Islet of Langerhans (tissue), 1 donor: ENCODE results near the gene CSTPP1.

Source experiments
- FAIRE-seq: peaks from one replicate; lab custom pipeline; 2011; peaks lifted over from hg19 to GRCh38; lab: Jason Lieb, UNC

CSTPP1 gene

DNA sequence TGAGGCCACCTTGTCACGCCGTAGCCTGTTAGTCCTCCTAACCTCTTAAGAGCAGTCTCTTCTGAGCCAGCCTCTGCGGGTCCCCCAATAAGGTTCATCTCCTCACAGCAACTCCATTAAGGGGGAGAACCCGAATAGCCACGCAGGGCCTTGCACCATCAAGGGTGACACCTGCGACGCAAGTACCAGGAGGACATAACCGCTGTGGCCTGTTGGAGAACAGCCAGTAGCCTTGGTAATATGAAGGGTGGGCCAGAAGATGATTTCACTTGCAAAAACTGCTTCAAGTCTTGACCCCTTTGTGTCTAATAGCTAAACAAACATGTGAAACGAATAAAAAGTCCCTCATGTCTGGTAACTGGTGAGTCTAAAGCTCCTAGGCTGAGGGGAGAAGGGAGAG is 225.3 kb downstream of the CSTPP1 start:
- no peak for FAIRE-seq

DNA sequence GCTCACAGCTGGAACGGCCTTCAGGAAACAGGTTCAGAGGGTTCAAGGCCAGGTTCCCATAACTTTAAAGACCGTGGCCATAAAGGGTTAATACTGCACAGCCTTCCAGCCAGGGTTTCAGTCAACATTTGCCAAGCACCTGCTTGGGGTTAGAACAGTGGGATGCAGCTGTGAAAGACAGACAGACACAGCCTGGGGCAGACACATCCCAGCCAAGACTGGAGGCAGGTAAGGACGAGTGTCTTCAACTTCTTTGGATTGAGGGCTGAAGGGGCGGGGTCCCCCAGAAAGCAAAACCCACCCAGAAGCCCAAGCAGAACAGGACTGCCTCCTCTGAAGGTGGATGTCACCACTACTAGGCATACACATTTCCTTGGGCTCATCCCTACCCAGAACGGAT is 225.9 kb downstream of the CSTPP1 start:
- no peak for FAIRE-seq

DNA sequence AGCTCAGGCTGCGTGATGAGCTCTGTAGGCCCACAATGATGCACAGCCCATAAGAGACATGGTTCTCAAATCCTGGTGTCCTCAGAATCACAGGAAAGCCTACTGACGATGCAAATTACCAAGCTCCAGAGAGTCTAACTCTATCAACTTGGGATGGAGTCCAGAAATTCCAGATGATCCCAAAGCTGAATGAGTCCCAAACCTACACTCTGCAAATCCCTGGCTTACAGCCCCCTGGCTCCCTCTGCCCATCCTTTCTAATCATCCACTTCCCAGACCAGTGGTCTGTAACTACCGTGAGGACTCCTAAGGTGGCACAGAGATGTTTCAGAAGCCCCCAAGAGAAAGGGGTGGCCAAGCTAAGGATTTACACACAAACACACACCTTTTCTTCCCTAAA is 226.6 kb downstream of the CSTPP1 start:
- no peak for FAIRE-seq

- no peak for FAIRE-seq
Measured at GRCh38 chr11:47163898-47164297, 227.3 kb downstream of the CSTPP1 start.

- FAIRE-seq, result no peak
Measured at GRCh38 chr11:47164321-47164720, 227.8 kb downstream of the CSTPP1 start.

GRCh38 chr11:47165253-47165840 is 228.8 kb downstream of the CSTPP1 start:
- FAIRE-seq, result no peak

DNA sequence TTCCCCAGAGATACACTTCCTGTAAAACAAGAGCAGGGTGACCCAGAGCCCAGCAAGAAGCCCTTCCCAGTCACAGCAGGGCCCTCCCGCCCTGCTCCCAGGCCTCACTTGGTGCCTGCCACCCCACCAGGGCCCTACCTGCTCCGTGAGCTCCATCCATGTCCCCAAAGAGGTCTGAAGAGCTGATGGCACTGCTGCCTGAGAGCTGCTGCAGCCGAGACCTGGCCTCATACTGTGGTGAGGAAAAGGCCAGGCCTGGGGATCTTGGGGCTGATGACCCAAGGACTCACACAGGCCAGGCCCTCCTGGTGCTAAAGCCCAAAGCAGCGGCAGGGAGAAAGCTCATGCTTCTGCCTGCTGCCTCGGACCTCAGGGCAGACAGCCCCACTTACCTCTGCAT is 229.8 kb downstream of the CSTPP1 start:
- no peak for FAIRE-seq

DNA sequence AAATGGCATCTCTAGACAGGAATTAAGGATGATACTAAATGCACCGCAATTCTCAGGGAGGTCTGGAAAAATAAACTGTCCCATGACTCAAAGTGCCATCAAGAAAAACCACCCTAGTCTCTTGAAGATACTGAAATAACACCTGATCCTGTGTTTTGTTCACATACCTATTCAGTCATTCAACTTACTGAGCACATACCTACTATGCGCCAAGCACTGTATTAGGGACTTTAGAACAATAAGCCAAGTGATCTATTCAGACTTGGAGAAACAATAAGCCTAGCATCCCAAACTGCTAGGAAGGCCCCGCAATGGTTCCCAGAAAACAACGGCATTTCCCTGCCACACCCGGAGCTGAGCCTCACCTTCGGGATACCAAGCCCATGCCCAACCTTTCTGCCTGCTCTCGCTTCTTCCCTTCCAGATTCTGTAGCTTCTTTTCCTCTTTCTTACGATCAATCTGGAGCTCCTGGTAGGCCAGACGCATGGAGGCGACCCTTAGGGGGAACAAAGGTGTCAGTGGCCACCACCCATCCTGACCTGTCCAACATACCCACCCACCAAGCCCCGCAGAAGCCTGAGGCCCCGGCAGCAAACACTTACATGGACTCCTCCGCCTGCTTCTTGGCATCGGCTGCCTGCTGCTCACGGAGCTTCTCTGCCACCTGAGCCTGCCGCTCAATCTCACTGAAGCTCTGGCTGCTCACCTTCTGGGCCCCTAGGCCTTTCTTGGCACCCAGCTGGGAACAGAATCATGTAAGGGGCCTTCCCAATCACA is 234.7 kb downstream of the CSTPP1 start:
- FAIRE-seq, result no peak

DNA sequence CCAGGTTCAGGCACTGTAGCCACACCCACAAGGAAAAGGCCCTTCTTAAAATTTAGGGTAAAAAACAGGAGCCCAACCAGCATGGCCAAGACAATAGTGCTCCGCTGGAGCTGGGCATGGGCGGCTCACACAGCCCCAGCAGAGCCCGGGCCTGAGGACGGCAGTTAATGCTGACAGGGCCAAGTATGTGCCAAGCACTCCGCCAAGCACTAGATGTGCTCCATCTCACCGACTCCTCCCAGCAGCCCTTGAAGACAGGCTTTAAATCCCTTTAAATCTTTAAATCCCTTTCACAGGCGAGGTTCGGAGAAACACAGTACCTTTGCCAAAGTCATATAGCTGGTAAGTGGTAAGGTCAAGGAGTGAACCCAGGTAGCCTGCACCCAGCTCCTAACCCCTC is 235.3 kb downstream of the CSTPP1 start:
- no peak for FAIRE-seq

DNA sequence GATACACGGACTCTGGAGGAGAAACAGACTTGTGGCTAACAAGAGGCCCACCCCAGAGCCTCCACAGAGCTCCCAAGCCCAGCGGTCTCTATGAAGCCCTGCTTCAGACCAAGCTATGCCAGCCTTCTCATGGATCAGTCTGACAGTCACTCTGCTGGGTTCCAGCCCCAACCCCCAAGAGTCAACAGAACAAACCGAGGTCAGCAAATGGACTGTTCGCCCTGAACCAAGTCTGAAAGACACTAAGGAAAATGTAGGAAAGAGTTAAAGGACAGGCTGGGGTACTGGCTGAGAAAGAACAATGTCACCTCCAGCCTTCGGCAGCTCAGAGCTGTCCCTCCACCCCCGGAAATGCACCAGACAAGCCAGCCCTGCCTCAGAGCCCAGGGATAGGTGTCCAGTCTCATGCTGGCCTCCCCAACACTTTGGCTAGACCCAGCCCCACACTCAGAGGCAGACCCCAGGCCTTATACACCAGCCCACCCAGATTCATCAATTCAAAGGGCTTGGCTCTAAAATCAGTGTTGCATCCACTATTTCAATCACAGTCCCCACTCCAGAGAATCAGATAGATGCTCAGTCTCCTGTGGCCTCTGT is 236.3 kb downstream of the CSTPP1 start:
- FAIRE-seq, result no peak

DNA sequence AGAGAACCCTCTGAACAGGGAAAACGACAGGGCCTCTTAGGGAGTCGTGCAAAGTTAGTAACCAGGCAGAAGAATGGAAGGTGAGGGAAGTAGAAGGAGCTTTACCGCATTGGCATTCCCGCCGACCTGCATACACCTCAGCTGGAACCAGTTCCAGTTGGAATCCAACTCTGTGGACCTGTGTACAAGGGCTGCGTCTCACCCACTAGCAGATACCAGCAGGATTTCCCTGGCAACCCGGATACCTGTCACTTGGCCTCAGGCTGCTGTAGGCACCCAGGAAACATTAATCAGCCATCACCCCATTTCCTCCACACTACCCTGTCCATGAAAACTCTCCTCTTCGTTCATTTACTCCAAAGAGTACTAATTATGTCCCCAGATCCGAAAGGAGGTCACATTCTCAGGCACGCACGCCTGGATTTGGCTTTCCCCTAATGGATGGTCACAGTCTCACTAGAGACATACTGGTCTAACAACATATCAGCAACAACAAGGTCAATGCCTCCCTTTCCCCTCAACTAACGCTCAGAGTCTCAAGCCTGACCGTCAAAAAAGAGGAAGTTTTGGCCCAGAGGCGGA is 239.3 kb downstream of the CSTPP1 start:
- FAIRE-seq, result no peak

DNA sequence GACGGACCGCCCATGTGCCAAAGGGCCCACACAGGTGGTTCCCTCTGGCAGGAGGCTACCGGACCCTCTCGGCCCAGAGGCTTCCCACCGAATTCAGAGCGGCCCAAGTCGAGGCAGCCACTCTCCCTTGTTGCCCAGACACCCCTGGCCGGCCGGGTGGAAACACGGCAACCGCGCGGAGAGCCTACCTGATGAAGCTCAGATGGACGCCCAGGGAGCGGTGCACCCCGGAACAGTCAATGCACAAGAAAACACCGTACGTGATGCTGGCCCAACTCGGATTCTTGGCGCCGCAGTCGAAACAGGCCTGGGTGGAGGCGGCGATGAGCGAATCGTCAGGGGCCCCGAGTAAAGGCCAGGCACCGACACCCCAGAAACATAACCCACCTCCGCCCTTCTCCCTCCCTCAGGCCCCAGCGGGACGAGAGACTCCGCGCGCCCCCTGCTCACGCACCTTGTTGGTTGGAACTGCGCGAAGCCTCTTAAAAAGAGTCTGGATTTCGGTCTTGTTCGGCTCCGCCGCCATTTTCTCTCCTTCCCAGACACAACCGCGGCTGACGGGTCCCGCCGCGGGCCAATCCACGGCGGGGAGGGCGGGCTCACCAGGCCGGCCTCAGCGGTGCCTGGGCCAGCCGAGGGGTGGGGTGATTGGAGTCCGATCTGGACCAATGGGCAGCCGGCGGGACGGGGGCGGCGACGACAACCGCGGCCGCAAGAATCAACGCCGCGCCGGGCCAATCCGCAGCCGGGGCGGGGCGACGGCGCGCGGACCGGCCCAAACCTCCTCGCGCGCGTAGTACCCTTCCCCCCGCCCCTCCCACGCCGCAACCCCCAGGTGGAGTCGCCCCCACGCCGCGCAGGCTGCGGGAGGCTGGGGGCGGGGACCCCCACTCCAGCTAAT is 240.0 kb downstream of the CSTPP1 start, which contains the start of gene ARFGAP2:
Gene ARFGAP2, minus strand, starts transcription at position 552 of the 901 bp plus-strand sequence. Its CDS starts 26 bp downstream, at position 526.
- no peak for FAIRE-seq

- no peak for FAIRE-seq
Measured at GRCh38 chr11:47177229-47177845, 240.8 kb downstream of the CSTPP1 start.

- FAIRE-seq, result no peak
Measured at GRCh38 chr11:47177846-47178245, 241.3 kb downstream of the CSTPP1 start.

DNA sequence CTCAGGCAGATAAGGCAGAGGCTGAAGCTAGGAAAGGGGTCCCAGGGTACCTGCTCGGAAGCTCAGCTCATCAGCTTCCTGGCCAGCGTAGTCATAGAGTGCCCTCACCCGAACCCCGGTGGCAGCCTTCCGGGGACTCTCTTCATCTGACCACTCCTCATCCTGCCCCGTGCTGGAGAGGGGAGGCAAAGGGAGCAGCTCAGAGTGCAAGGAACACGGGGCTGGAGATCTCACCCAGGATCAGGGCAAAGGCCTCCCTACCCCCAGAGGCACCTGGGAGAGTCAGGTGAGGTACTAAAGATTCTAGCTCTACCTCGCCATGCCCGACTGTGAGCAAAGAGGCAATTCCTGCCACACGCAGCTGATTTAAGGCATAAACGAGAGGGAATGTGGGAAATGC is 241.8 kb downstream of the CSTPP1 start:
- no peak for FAIRE-seq

DNA sequence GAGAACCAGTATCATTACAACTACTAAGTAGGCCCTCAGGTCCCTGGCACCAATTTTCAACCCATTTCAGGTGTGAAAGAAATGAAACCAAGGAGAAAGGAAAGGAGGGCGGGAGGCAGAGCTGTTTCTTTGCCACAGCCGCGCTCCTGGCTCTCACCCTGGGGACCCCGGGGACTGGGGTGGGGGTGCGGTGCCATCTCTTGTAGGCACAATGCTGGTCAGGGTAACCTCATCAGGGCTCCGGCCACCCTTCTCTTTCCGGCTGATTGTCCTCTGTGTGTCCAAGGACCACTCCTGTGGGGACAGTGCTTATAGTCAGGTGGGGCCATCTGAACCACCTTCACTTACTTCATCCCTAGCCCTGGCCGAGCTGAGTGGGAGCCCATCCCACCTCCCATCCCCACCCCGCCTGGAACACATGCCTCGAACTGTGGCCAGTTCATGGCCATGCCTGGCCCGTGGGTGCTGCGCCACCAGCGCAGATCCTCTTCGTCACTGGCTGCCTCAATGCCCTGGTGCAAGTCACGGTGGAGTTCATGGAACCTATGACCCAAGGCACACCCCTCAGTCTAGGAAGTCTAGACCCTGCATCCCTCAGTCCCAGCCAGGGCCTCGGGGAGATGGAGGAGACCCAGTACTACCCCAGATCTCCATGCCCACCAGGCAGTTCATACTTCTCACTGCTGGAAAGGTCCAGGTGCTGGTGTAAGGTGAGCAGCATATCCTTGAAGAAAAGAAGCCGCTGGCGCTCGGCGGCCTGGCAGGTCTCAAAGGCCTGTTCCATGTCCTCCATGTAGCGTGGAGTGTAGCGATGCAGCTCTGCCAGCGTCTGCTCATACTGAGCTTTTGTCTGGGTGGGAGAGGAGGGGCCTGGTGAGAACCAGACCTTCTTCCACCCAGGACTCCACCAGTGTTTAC is 242.4 kb downstream of the CSTPP1 start:
- no peak for FAIRE-seq

- FAIRE-seq, result no peak
Measured at GRCh38 chr11:47179655-47179991, 243.1 kb downstream of the CSTPP1 start.

DNA sequence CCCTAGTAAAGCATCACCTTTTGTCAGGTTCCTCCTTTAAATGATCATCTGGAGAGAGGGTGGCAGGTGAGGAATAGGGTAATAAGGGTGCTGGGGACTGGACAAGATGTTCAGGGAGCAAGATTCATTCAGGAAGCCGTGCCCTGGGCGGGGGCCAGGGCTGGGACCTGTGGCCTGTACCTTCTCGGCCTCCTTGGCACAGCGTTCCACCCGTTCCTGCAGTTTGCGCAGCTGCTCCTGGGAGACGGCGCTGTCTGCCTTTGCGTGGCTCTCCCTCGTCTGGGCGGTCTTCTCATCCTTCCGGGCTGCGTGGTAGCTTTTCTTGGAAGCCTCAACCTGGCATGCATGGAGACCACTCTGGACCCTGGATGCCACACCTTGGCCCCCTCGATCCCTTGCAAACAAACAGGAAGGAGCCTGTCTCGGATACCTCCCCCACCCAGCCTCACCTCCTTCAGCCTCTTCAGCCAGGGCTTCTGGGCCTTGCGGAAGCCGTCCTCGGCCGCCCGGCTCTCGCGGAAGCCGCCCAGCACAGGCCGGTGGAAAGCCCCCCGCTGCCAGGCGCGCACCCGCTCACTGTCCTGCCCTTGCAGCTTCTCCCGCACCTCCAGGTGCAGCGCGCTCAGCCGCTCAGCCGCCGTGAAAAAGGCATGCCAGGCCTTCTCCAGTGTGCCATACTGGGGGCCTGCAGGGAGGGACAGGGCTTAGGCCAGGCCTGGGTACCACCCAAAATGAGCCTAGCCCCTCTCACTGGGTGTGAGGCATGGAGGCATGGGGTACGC is 243.6 kb downstream of the CSTPP1 start:
- FAIRE-seq, result no peak

- no peak for FAIRE-seq
Measured at GRCh38 chr11:47181271-47181670, 244.7 kb downstream of the CSTPP1 start.

DNA sequence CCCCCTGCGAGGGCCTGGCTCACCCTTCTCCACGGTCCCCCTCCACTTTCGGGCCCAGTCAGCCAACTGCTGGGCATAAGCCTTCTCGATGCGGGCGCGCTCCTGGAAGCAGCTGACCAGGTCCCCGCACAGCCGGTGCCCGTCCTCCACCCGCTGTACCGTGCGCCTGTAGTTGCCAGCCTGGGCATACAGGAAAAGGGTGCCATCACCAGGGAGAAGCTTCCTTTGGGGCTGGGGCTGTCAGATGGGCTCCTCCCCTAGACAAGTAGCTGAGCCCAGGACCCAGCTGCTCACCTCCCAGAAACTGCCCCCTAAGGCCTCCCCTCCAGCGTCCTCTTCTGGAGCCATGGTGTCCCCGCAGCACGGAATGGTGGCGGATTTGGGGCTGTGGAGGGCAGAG is 245.8 kb downstream of the CSTPP1 start:
- FAIRE-seq, result no peak
